ENCODE measurements around the gene CCK.
A peak's percentile ranks its signal among the peaks of the same experiment; 100 is the strongest.

CCK gene

DNA sequence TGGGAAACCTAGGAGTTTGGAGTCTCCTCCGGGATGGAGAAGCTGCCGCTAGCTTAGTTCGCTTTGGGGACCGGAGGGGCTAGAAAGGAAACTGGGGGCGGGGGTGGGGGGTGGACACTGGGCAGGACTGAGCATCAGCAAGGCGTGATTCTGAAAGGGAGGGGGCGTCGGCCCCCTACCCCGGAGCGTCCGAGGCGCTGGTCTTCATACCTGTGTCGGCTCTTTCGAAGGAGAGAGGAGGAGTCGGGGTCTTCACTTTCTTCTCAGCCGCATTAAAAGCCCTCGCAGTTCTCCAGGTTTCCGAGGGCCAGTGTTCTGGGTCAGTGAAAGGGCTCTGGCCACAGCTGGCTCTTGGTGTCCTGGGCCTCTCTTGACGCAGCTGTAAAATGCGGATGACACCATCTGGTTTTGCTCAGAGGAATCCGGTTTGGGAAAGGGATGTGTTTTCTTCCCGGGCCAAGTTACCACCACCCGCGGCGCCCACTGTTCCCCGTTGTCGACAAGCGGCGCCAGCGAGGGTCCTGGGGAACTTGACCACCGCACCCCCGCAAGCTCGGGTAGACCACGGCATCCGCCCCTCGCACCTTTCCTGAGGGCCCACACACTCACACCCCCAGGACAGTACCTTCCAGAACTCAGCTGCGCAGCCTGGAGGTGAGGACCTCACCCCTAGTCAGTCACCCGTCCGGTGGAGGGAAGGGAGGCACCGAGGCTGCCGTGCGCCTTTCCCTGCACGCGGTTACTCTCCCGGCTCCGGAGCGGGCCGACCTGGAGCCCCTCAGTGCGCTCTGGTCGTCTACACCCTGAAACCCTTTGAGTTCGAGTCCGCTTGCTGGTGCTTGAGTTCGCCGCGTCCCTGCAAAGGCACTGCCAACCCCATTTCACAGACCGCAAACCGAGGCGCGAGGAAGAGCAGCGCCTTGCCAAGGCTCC, 660 bp downstream of the CCK start:
- no peak for DNase-seq

- no peak for DNase-seq
Measured at GRCh38 chr3:42264399-42265058, 1.5 kb downstream of the CCK start.

DNA sequence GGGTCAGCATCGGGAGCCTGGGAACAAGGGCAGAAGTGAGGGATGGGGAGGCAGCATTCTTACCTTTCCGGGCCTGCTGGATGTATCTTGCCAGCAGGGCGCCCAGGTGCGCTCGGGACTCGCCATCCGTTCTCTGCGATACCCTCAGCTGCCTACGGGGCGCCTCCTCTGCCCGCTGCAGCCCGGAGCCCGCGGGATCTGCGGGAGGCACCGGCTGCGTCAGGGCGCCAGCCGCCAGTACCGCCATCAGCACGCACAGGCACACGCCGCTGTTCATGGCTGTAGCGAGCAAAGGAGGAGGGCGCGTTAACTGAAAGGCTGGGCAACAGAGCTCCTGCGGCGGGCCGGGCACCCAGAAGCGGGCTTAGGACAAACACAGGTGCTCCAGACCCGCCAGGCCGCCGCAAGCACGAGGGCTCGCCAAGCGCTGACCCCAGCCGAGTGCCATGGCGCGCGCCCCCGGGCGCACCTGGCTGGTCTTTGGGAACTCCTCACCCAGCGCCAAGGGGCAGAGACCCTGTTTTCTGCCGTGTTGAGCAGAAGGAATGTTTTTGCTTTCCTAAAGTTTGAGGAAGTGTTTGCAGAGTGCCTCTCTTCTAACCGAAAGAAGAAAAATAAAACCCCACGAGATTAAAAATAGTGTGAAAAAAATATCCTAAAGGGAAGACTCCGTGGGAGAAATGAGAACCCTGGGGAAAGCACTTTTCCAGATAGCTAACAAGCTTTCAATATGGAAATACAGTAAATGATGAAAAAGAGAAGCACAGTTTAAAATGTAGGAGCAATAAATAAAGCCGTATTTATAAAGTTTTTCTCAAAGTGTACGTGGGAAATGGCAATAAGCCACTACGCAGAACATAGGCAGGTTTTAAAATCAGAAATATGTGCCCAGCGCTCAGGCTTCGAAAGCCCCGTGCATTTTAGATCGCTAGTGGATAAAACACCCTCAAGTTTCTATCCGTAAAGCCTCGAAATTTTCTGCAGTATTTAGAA, 2.3 kb downstream of the CCK start:
- DNase-seq, result no peak

DNA sequence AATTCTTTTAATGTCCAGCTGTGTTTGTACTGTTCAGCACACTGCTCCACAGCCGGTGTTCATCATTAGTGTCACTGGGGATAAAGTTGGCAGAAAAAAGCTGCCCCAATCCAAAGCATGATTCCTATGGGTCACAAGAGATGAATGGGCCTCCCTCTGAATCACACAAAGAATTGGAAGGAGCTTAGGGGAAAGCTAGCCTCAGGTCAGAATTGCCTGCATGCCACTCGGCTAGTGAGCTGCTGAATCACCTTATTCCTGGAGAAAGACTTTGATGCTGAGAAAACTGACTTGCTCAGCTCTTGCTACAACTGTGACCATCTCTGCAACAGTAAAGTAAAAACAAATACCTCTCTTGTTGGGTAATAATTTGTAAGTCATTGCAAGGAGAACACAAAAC, 3.5 kb downstream of the CCK start:
- DNase-seq, result no peak

GRCh38 chr3:42257007-42257406, 9.0 kb downstream of the CCK start:
- no peak for DNase-seq

DNA sequence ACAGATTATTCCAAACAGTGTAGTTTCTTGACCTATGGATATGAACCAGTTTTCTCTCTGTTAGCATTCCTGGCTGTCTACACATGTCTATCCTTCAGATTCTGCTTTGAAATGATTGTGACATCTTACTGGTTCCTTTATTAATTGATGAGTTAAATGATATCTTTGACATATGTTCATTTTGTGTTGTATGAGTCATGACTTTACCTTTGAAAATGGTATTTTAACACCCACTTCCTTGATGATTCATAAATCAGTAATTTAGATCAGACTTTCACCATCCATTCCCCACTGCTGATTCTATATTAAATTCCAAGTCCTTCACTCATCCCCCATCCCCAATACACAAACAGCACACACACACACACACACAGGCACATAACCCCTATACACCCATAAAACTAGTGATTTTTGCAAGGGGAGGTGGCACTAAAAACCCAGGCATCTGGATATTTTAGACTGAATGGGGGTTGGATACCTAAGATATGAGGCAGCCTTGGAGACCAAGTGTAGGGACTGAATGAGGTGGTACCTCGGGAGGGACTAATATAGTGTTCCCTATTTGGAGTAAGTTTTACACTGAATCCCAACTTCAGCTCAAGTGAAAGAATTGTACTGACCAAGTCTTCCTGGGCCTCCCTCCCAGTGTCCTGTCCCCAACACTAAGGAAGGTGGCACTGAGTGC, 9.7 kb downstream of the CCK start:
- no peak for DNase-seq

- DNase-seq, result no peak
Measured at GRCh38 chr3:42254566-42254965, 11.4 kb downstream of the CCK start.

DNA sequence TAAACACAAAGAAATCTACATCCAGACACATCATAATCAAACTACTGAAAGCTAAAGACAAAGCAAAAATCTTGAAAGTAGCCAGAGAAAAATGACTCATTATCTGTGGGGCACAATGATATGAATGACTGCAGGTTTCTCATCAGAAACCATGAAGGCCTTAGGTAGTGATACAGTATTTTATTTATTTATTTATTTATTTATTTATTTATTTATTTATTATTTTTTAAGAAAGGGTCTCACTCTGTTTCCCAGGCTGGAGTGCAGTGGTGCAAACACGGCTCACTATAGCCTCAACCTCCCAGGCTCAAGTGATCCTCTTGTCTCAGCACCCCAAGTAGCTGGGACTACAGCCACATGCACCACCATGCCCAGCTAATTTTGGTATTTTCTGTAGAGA, 15.2 kb downstream of the CCK start:
- DNase-seq, result no peak

DNA sequence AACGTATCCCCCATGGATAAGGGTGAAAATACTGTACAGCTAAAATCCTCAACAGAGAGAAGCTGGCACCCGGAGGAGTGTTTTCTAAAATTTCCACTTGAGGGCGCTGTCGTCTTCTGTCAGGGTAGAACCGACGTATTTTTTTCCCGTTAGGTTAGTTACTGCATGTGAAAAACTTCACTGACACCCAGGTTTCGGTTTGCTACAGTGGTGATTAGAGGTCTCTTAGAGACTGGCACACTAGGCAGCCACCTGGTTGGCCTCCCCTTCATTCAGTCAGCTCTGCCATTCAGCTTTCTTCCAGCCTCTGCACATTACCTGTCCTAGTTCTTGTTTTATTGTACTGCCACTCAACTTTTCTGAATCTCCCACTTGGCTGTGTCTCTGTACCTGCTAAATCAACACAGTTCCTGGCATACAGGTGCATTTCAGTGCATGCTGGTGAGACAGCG, 18.4 kb downstream of the CCK start:
- DNase-seq, result no peak

DNA sequence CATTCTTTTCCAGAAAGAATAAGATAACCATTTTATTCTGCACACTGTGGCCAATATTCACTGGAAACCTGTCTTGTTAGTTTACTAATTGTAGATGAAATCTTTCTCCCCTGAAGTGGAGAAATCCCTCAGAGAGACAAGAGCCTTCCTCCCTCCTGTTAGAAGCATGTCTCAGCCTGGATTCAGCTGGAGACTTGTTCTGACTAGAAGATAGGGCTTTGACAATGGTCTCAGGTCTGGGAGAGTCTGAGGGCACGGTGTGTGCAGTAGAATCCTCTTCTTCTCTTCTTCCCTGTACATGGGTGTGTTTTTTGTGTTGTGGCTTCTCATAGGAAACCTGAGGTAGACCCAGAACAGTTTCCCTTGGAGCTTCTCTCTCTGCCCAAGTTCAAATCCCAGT, 19.9 kb downstream of the CCK start:
- no peak for DNase-seq

GRCh38 chr3:42236611-42237010, 29.4 kb downstream of the CCK start:
- no peak for DNase-seq

- DNase-seq, result no peak
Measured at GRCh38 chr3:42235532-42235931, 30.5 kb downstream of the CCK start.

GRCh38 chr3:42230860-42231259, 35.1 kb downstream of the CCK start:
- DNase-seq, result no peak

GRCh38 chr3:42229942-42230688, 35.9 kb downstream of the CCK start:
- peak; percentile 7 for DNase-seq

- no peak for DNase-seq
Measured at GRCh38 chr3:42229266-42229941, 36.6 kb downstream of the CCK start.

DNA sequence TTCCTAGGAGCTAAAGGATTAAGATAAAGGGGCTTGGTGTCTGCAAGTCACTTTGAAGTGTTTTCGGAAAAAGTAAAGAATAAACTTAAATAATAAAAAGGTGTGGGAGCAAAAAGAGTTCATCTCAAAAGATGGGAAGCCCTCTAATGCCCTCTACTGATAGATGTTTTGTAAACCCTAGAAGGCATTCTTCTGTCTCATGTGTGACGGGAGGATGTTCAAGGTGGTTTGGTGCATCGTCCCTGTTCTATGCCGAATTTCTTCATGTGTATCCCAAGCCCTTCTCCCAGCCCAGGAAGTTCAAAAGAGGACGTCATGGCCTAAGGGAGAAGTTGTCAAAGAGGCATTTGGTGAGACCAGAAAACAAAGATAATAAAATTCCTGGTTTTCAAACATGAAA, 37.2 kb downstream of the CCK start:
- DNase-seq, result no peak

- DNase-seq, result no peak
Measured at GRCh38 chr3:42226470-42227425, 39.2 kb downstream of the CCK start.

DNA sequence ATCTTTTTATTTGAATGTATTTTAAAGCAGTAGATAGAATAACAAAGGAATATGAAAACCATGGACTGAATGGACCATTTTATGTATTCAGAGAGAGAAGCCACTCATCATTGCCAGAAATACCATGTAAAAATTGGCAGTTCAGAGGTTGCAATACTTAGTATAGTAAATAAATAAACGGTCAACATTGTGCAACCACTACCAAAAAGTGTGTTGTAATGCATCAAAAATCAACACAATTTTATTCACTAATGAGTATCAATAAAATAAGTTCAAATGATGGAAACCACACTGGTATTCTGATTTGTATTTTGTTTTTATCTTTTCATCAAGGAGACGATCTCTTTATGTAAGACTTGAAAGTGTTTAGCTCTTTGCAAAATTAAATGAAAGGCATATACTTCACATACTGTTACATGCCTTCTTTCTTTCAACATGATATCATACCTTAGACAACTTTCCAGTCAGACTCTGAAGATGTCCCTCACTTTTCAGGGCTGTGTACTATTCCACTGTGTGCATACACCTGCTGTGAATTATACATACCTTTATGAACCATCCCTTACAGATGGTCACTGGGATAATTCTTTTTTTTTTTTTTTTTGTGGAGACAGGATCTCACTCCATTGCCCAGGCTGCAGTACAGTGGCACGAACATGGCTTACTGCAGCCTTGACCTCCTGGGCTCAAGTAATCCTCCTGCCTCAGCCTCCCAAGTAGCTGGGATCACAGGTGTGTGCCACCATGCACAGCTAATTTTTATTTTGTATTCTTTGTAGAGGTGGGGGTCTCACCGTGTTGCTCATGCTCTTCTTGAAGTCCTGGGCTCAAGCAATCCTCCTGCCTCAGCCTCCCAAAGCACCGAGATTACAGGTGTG, 40.3 kb downstream of the CCK start:
- no peak for DNase-seq
